NCI-H446 treated with DMSO at 0.1 percent for 48 hours (cell line): ENCODE results near the gene GPR161.

ENCODE experiments used
- DNase-seq: peaks from one replicate; lab custom pipeline; 2025; lab: John Stamatoyannopoulos, UW

GPR161 gene

GRCh38 chr1:168031627-168032026, 105.1 kb downstream of the GPR161 start:
- no peak for DNase-seq

- DNase-seq: no peak
Measured at GRCh38 chr1:168031198-168031597, 105.5 kb downstream of the GPR161 start.
